ENCODE measurements around the gene SLC38A9. TPM values are rescaled to one million over a fixed set of nuclear protein-coding genes. Genes with fewer than 3 reads are reported as not detected.

The SLC38A9 gene
- total RNA-seq, 2 donors from 2014 or later: 16.6 to 19.6 TPM

- DNase-seq (ENCODE audit: low spot score) (no peak), ATAC-seq (ENCODE audit: insufficient number of reproducible peaks, low FRiP score, low read depth) (no peak)
- no peak for TF ChIP-seq CTCF (IDR thresholded peaks at IDR 0.05)
- no peak overlapping the region for H3K27ac ChIP-seq
- no peaks in the 10 kb centered on the region for H3K9me3 ChIP-seq
- H3K36me3 ChIP-seq: no peaks in the 10 kb centered on the region
- no peak overlapping the region for H3K4me3 ChIP-seq
- peaks cover 10 to 19% of the 10 kb centered on the region in 2 donors for H3K4me1 ChIP-seq (ENCODE audit: control insufficient read depth in 1 of 2, low read depth in 2 of 2)
- H3K27me3 ChIP-seq (replicated peaks; ENCODE audit: insufficient read depth): no peaks in the 10 kb centered on the region
These were observed 20.1 kb downstream of the SLC38A9 start for GRCh38 chr5:55692106-55692417.

- TF ChIP-seq CTCF (IDR thresholded peaks at IDR 0.05): peak; percentile 70
These were observed 20.6 kb downstream of the SLC38A9 start for GRCh38 chr5:55691265-55692105.

GRCh38 chr5:55682071-55682470 is 30.1 kb downstream of the SLC38A9 start:
- H3K4me1 ChIP-seq (ENCODE audit: control insufficient read depth in 1 of 2, low read depth in 2 of 2): peaks cover 0 to 8% of the 10 kb centered on the region in 2 donors
- DNase-seq (ENCODE audit: low spot score) (no peak), ATAC-seq (ENCODE audit: insufficient number of reproducible peaks, low FRiP score, low read depth) (no peak)
- no peak for TF ChIP-seq CTCF (IDR thresholded peaks at IDR 0.05)
- H3K27ac ChIP-seq: no peak overlapping the region
- H3K4me3 ChIP-seq: no peak overlapping the region
- no peaks in the 10 kb centered on the region for H3K9me3 ChIP-seq
- H3K27me3 ChIP-seq (replicated peaks; ENCODE audit: insufficient read depth): no peaks in the 10 kb centered on the region
- H3K36me3 ChIP-seq: no peaks in the 10 kb centered on the region

More at GRCh38 chr5:55691265-55692105, 20.6 kb downstream of the SLC38A9 start:
- Histone ChIP-seq H3K27ac (peak overlapping the region in 1 of 2 donors; percentile 15), H3K9me3 (no peaks in the 10 kb centered on the region), H3K4me1 (ENCODE audit: control insufficient read depth in 1 of 2, low read depth in 2 of 2) (peaks cover 10 to 19% of the 10 kb centered on the region in 2 donors), H3K36me3 (no peaks in the 10 kb centered on the region), H3K4me3 (peak overlapping the region; percentile 55), H3K27me3 (replicated peaks; ENCODE audit: insufficient read depth) (no peaks in the 10 kb centered on the region)
- DNase-seq (ENCODE audit: low spot score) (no peak), ATAC-seq (ENCODE audit: insufficient number of reproducible peaks, low FRiP score, low read depth) (peak; percentile 72)

- Histone ChIP-seq H3K4me3 (no peak overlapping the region), H3K36me3 (no peaks in the 10 kb centered on the region), H3K9me3 (no peaks in the 10 kb centered on the region), H3K27ac (no peak overlapping the region), H3K27me3 (replicated peaks; ENCODE audit: insufficient read depth) (no peaks in the 10 kb centered on the region), H3K4me1 (ENCODE audit: control insufficient read depth in 1 of 2, low read depth in 2 of 2) (peaks cover 0 to 8% of the 10 kb centered on the region in 2 donors)
- no peak for ATAC-seq (ENCODE audit: insufficient number of reproducible peaks, low FRiP score, low read depth)
- TF ChIP-seq CTCF (IDR thresholded peaks at IDR 0.05): no peak
- DNase-seq (ENCODE audit: low spot score): no peak
These were observed 30.8 kb downstream of the SLC38A9 start for GRCh38 chr5:55681301-55681700.

- Histone ChIP-seq H3K27ac (no peak overlapping the region), H3K27me3 (replicated peaks; ENCODE audit: insufficient read depth) (no peaks in the 10 kb centered on the region), H3K9me3 (no peaks in the 10 kb centered on the region), H3K36me3 (no peaks in the 10 kb centered on the region), H3K4me3 (no peak overlapping the region), H3K4me1 (ENCODE audit: control insufficient read depth in 1 of 2, low read depth in 2 of 2) (peaks cover 2 to 16% of the 10 kb centered on the region in 2 donors)
- DNase-seq (ENCODE audit: low spot score) (no peak), ATAC-seq (ENCODE audit: insufficient number of reproducible peaks, low FRiP score, low read depth) (no peak)
- TF ChIP-seq CTCF (IDR thresholded peaks at IDR 0.05): no peak
These were observed 31.8 kb downstream of the SLC38A9 start for GRCh38 chr5:55680353-55680752.
